Glutamatergic neuron (in vitro differentiated cells): ENCODE data around the gene MBNL1. TPM values are rescaled to one million over a fixed set of nuclear protein-coding genes. Genes with fewer than 3 reads are reported as not detected.

ENCODE experiments used
- DNase-seq: peaks from one replicate; pipeline ENCODE4 v3.0.0; 2022
- H3K27ac Mint-ChIP-seq: one replicate; pipeline ENCODE4 v1.8.0; 2020; ENCODE audit warnings: mild to moderate bottlenecking, mixed read lengths, inconsistent platforms; ENCODE audit not compliant: unreplicated experiment
- H3K27me3 Mint-ChIP-seq: one replicate; pipeline ENCODE4 v1.8.0; 2020; ENCODE audit warnings: mild to moderate bottlenecking, moderate library complexity, mixed read lengths, inconsistent platforms; ENCODE audit not compliant: unreplicated experiment
- H3K36me3 Mint-ChIP-seq: one replicate; pipeline ENCODE4 v1.8.0; 2020; ENCODE audit warnings: mild to moderate bottlenecking, mixed read lengths, inconsistent platforms; ENCODE audit not compliant: unreplicated experiment
- H3K4me1 Mint-ChIP-seq: one replicate; pipeline ENCODE4 v1.8.0; 2020; ENCODE audit warnings: mild to moderate bottlenecking, low read depth, mixed read lengths, inconsistent platforms; ENCODE audit not compliant: unreplicated experiment
- H3K4me3 Mint-ChIP-seq: one replicate; pipeline ENCODE4 v1.8.0; 2020; ENCODE audit warnings: mild to moderate bottlenecking, mixed read lengths, inconsistent platforms; ENCODE audit not compliant: unreplicated experiment
- H3K9me3 Mint-ChIP-seq: one replicate; pipeline ENCODE4 v1.8.0; 2020; ENCODE audit warnings: mild to moderate bottlenecking, moderate library complexity, mixed read lengths, inconsistent platforms; ENCODE audit not compliant: unreplicated experiment
- CTCF ChIP-seq: fragments of 200-600 bp; sonication (generic); IDR thresholded peaks from one replicate; pipeline ENCODE4 v1.5.0; 2021; ENCODE audit not compliant: partially characterized antibody, unreplicated experiment
- total RNA-seq: library from RNA; stranded (reverse); fragmentation: NEBNext Ultra II Directional; extraction: Animal tissue kit (Norgen Biotek cat#: 25700); gene quantifications from one replicate; pipeline ENCODE4 v1.2.1, GENCODE V29; 2021; ENCODE audit not compliant: unreplicated experiment

MBNL1 gene
- total RNA-seq, 1 donor from 2014 or later: 36.6 TPM

GRCh38 chr3:152226176-152226575 is 42.6 kb upstream of the MBNL1 start:
- no peak for DNase-seq
- no peak for TF ChIP-seq CTCF
- Mint-ChIP-seq H3K4me3 (no peak overlapping the region), H3K27ac (no peak overlapping the region), H3K9me3 (no peaks in the 10 kb centered on the region), H3K27me3 (peaks cover 2% of the 10 kb centered on the region), H3K36me3 (no peaks in the 10 kb centered on the region), H3K4me1 (peaks cover 8% of the 10 kb centered on the region)

GRCh38 chr3:152227027-152227426 is 41.7 kb upstream of the MBNL1 start:
- H3K4me1 Mint-ChIP-seq: peaks cover under 1% of the 10 kb centered on the region
- TF ChIP-seq CTCF: no peak
- no peak overlapping the region for H3K4me3 Mint-ChIP-seq
- H3K9me3 Mint-ChIP-seq: no peaks in the 10 kb centered on the region
- H3K36me3 Mint-ChIP-seq: no peaks in the 10 kb centered on the region
- peaks cover 2% of the 10 kb centered on the region for H3K27me3 Mint-ChIP-seq
- no peak overlapping the region for H3K27ac Mint-ChIP-seq
- DNase-seq: no peak

GRCh38 chr3:152229692-152230091 is 39.0 kb upstream of the MBNL1 start:
- H3K4me3 Mint-ChIP-seq: no peak overlapping the region
- H3K27ac Mint-ChIP-seq: no peak overlapping the region
- TF ChIP-seq CTCF: no peak
- H3K36me3 Mint-ChIP-seq: no peaks in the 10 kb centered on the region
- H3K4me1 Mint-ChIP-seq: no peaks in the 10 kb centered on the region
- no peak for DNase-seq
- H3K9me3 Mint-ChIP-seq: no peaks in the 10 kb centered on the region
- peaks cover 2% of the 10 kb centered on the region for H3K27me3 Mint-ChIP-seq

DNA sequence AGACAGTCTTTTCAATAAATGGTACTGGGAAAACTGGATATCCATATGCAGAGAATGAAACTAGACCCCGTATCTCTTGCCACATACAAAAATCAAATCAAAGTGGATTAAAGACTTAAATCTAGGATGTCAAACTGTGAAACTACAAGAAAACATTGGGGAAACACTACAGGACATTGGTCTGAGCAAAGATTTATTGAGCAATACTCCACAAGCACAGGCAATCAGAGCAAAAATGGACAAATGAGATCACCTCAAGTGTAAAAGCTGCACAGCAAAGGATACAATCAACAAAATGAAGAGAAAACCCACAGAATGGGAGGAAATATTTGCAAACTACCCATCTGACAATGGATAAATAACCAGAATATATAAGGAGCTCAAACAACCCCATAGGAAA is 38.4 kb upstream of the MBNL1 start:
- H3K36me3 Mint-ChIP-seq: no peaks in the 10 kb centered on the region
- no peak overlapping the region for H3K27ac Mint-ChIP-seq
- H3K4me1 Mint-ChIP-seq: no peaks in the 10 kb centered on the region
- no peaks in the 10 kb centered on the region for H3K9me3 Mint-ChIP-seq
- no peak overlapping the region for H3K4me3 Mint-ChIP-seq
- DNase-seq: no peak
- peaks cover 2% of the 10 kb centered on the region for H3K27me3 Mint-ChIP-seq
- TF ChIP-seq CTCF: no peak

DNA sequence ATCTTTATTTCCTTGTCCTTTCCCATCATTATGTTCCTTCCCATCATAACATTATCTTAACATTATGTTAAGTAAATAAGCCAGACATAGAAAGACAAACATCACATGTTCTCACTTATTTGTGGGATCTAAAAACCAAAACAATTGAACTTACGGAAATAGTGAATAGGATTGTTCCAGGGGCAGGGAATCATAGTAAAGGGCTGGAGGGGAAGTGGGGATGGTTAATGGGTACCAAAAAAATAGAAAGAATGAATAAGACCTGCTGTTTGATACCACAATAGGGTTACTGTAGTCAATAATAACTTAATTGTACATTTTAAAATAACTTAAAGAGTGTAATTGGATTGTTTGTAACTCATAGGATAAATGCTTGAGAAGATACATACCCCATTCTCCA is 36.7 kb upstream of the MBNL1 start:
- no peak for DNase-seq
- Mint-ChIP-seq H3K4me1 (peaks cover 3% of the 10 kb centered on the region), H3K4me3 (no peak overlapping the region), H3K9me3 (no peaks in the 10 kb centered on the region), H3K27me3 (peaks cover 2% of the 10 kb centered on the region), H3K27ac (no peak overlapping the region), H3K36me3 (no peaks in the 10 kb centered on the region)
- no peak for TF ChIP-seq CTCF
